HG02759 (cell line): ENCODE data around the gene STYXL1.
"Not testable (repeated sequence)": the region's sequence is repeated elsewhere in the genome, so short reads cannot be mapped to it uniquely, and the experiment has no call there.

ENCODE experiments used
- ATAC-seq: cut with Tn5 transposase; IDR thresholded peaks from one replicate; pipeline ENCODE4 v1.9.1; 2021; ENCODE audit warnings: mild to moderate bottlenecking, moderate library complexity; ENCODE audit not compliant: unreplicated experiment

The STYXL1 gene

DNA sequence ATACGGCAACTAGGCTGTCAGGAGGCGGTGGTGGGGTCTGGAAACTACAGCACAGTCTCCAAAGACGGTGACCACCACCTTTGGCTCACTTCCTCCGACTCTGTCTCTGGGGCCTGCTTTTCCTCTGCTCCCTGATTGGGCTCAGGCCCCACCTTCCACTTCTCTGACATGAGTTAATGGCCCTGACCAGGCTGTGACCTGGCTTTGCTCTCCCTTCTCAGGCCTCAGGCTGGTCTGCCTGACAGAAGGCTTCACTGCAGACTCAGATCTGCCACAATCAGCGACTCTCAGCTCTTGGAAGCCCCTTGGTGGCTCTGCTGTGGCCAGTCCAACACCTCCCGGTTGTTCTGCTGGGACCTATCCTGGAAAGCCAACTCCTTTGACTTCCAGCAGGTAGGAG, 7.7 kb downstream of the STYXL1 start:
- no peak for ATAC-seq

DNA sequence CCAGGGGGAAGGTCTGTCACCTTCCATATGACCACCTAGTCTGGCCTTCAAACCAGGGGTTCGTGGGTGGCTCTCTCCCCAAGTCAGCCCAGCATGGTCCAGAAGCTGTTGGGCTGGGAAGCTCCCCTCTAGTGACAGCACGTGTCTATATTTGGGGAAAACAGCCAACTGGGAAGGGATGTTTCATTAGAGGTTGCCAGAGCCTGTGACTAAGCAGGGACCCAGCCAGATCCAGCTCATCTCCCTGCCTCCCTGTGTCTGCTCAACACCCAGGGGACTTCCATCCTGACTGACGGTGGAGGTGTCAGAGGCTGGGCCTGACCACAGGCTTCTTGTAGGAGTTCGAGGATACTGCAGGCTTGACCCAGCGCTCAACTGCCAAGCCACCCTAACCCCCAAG, 10.5 kb downstream of the STYXL1 start:
- ATAC-seq: no peak

DNA sequence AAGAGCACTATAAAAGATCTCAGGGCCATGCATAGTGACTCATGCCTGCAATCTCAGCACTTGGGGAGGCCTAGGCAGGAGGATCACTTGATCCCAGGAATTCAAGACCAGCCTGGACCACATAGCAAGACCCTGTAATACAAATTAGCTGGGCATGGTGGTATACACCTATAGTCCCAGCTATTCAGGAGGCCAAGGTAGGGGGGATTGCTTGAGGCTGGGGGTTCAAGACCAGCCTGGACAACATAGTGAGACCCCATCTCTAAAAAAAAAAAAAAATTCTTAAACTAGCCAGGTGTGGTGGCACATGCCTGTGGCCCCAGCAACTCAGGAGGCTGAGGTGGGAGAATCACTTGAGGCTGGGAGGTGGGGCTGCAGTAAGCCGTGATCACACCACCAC, 15.8 kb downstream of the STYXL1 start:
- ATAC-seq: no peak

DNA sequence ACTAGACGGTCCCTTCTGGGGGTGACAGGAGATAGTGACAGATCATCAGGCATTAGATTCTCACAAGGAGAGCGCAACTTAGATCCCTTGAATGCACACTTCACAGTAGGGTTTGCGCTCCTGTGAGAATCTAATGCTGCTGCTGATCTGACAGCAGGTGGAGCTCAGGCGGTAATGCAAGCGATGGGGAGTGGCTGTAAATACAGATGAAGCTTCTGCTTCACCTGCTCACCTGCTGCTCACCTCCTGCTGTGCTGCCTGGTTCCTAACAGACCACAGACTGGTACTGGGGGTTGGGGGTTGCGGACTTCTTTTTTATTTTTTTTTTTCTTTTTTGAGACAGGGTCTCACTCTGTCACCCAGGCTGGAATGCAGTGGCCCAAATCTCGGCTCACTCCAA, 18.1 kb downstream of the STYXL1 start:
- not testable (repeated sequence) for ATAC-seq

DNA sequence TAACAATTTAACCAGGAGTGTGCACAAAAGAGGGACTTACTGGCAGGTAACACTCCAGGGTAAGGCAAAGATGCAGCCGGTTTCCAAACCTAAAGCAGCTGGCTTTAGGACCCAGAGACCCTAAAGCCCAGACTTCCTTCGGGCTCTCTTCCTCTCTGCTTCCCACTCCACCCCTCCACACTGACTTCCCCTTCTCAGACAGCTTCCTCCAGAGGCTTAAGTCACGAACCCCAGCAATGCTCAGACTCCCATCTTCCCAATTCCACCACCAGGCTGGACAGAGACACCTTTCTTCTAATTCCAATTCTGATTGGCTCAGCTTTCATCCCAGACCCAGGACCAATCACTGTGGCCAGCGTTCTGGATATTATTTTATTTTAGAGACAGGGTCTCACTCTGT, 24.8 kb downstream of the STYXL1 start:
- no peak for ATAC-seq

DNA sequence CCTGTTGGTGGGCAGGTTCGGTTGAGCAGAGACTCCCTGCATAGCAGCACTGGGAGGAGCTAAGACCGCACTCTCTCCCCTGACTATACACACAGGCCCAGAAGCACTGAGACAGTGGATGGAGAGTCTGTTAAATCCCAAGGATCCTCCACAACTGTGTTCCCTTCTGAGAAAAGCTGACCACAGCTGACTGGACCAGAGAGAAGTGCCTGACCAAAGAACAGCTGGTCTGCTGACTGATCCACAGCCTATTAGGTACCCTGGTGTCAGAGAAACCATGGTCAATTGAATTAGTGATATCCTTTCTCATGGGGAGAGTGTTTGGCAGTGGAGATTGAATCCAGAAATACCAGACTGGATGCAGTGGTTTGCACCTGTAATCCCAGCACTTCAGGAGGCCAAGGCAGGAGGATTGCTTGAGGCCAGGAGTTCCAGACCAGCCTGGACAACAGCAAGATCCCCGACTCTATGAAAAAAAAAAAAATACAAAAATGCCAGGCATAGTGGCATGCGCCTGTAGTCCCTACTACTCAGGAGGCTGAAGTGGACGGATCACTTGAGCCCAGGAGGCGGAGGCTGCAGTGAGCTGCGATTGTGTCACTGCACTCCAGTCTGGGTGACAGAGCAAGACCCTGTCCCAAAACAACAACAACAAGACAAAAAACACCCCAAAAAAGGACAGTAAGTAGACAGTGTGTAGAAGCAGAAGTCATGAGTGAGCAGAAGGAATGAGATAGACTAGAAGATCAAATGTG, 25.6 kb downstream of the STYXL1 start:
- no peak for ATAC-seq

DNA sequence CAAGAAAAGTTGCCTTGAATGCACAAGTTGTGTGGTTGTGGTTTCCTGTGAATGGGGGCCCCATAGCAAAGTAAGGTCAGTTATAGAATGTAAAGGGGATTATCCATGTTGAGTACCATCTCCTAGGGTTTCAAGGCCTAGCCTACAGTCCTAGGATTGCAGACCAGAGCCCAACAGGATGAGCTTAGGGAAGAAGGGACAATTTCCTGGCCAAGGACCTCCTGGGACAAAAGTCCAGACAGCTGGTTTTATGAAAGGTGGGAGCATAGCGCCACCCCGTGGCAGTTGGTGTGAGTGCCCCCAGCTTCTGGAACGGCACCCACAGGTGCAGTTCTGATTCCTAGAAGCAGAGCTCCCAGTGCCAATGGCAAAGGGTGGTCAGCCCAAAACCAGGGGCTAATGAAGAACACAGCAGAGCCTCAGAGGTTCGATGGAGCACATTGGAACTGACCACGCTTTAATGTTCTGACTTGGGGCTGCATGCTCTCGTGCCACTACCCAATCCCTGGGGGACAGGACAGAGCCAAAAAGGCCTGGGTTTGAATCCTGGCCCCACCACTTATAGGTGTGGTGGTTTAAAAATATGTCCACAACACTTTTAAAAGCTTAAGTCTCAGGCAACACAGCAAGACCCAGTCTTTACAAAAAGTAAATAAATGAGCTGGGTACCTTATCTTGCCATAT, 27.6 kb downstream of the STYXL1 start:
- ATAC-seq: no peak

DNA sequence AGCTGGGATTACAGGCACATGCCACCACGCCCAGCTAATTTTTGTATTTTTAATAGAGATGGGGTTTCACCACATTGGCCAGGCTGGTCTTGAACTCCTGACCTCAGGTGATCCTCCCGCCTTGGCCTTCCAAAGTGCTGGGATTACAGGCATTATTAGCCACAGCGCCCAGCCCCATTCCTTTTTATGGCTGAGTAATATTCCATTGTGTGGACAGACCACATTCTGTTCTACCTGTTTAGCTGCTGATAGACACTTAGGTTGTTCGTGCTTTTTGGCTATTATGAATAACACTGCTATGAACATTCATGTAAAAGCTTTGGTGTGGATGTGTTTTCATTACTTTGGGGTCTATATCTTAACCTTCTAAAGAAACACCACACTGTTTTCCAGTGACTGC, 29.3 kb downstream of the STYXL1 start:
- ATAC-seq: not testable (repeated sequence)

DNA sequence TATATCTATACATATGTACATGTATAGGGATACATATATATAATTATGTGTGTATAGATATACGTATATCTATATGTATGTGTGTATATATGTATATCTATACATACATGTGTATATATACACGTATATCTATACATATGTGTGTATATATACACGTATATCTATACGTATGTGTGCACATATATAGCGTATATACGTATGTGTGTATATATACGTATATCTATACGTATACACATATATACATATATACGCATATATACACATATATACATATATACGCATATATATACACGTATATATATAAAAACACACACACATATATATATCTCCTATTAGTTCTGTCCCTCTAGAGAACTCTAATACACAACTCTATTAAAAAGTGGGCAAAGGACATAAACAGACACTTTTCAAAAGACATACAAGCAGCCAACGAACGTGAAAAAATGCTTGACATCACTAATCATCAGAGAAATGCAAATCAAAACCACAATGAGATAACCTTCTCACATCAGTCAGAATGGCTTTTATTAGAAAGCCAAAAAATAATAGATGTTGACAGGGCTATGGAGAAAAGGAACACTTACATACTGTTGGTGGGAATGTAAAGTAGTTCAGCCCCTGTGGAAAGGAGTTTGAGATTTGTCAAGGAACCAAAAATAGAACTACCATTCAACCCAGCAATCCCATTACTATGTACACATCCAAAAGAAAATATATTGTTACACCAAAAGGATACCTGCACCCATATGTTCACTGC, 31.4 kb downstream of the STYXL1 start:
- ATAC-seq: no peak

DNA sequence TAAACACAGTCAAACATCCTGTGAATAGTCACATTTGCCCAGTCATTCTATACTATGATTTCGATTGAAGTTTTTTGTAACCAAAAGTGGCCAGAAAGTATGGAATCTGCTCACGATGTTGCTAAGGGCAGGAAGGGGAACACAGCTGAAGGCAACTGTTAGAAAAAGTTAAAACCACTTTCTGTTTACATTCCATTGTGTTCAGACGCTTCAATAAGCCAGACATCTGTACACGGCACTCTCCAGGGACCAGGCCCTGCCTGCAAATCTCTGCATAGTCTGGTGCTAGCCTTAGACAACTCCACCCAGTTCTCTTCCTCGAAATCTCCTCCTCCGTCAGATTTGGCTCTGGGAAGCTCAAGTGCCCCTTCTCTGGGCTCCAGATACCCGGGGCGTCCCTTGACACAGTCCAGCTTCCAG, 36.3 kb downstream of the STYXL1 start:
- no peak for ATAC-seq

DNA sequence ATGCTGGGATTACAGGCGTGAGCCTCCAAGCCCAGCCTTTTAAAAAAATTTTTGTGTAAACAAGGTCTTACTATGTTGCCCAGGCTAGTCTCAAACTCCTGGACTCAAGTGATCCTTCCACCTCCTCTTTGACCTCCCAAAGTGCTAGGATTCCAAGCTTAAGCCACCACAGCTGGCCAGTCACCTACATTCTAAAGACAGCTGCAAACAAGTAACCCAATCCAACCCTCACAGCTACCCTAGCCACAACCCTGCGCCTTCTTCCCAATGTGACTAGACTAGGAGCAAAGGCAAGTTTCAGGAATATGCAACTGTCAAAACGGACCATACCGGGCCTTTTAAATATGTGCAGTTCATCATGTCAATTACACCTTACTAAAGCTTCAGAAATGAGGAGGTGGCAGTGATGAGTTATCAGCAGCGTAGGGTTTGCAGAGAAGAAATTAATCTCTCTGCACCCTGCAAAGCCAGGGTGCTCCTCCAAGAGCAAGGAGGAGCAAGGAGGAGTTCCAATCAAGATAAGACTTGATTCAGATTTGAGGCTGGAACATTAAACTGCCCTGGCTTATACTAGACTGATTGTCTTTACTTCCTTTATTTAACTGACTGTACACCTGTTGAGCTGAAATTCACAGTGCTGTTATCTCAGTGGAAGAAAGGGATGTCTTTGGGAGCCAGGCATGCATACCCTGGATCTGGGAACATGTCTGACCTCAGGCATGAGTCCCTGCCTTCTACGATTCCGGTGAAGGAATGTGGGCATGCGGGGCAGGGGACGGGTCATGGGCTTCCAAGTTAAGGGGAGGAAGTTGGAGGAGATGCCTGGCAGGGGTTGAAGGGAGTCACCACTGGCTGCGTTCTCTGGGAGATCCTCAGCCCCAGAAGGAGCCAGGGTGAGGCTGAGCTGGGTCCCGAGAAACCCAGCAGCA, 37.9 kb downstream of the STYXL1 start:
- no peak for ATAC-seq

DNA sequence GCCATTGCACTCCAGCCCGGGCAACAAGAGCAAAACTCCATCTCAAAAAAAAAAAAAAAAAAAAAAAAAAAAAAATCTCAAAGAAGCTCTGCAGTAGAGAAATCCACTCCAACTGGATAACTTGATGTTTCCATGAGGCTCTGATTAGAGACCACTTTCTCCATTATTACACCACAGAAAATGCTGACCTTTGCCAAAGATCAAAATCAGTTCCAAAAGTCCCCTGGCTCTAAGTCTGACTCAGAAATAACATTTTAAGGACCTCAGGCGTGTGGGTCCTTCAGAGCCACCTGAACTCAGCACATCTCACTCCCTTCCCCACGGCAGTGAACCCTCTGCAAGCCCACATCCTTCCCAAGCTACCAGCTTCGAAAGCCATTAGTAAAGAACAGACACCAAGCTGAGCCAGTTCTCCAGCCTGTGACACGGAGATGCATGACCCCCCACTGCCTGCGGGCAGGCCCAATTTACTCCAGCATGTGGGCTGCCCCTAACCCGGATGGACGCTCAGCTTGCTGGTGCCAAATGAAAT, 39.6 kb downstream of the STYXL1 start:
- no peak for ATAC-seq

DNA sequence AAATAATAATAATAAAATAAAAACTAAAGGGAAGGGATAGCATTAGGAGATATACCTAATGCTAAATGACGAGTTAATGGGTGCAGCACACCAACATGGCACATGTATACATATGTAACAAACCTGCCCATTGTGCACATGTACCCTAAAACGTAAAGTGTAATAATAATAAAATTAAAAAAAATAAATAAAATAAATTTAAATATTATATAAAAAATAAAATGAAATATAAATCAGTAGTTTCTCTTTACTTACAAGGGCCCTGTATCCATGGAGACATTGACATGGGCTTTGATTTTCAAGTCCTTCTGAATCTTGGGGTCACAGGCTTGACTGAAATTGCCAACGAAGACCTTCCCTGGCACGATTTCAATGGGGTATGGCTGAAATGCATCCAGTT, 42.8 kb downstream of the STYXL1 start:
- not testable (repeated sequence) for ATAC-seq

DNA sequence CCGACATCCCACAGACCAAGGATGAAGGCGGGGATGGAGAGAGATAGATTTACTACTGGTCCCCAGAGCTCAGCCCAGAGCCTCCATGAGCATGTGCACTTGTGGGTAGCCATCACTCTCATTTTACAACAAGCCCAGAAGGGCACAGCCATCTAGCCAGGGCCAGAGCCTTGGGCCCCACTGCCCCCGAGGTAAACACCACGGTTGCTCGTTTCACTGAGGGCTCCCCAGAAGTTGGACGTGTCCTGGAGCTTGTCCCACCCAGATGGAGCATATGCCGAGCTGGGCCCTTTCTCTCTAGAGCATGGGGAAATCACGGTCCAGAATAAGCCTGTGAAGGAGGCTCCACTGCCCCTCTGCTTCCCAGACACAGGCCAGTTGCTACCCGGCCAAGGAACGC, 44.4 kb downstream of the STYXL1 start:
- no peak for ATAC-seq

DNA sequence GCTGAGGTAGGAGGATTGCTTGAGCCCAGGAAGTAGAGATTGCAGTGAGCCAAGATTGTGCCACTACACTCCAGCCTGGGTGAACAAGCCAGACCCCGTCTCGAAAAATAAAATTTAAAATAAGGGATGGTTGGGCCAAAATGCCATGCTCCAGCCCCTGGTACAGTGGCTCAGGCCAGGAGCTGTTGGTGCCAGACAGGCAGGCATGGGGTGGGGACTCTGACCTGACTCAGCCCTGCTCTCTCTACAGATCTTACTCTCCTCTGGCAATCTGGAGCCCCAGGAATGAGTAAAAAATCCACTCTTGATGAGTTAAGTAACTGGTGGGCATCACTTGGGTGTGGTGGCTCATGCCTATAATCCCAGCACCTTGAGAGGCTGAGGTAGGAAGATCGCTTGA, 45.0 kb downstream of the STYXL1 start:
- no peak for ATAC-seq

DNA sequence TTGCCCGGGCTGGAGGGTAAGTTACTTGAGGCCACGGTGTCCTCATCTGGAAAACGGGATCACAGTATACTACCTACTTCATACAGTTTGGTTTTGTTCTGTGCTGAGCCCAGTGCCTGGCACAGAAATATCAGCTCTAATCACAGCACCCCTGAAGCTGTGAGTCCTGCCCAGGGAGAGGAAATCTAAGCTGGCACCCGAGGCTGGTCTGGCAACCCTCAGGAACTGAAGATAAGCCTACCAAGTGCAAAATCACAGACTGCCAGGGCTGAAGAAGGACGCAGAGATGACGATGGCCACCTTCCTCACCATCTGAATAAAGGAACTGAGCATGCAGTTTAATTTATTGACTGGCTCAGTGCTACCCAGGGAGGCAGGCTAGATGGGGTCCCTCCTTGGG, 45.7 kb downstream of the STYXL1 start:
- ATAC-seq: no peak

DNA sequence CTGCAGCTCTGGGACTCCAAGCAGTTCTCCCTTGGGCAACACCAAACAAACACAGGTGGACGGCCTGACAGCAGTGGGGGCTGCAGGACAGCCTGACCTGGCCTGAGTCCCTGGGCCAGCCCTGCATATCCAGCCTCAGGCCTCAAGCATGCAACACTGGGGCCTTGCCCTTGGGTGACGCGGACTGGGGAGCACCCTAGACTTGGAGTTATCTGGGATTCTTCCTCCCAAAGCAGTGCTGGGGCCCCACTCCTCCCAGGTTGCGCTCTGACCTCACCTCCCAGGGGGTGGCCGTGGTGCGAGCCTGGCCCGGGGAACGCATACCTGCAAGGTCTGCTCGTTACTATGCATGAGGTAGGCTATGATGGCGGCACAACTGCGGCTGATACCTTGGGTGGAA, 47.2 kb downstream of the STYXL1 start:
- ATAC-seq: no peak

DNA sequence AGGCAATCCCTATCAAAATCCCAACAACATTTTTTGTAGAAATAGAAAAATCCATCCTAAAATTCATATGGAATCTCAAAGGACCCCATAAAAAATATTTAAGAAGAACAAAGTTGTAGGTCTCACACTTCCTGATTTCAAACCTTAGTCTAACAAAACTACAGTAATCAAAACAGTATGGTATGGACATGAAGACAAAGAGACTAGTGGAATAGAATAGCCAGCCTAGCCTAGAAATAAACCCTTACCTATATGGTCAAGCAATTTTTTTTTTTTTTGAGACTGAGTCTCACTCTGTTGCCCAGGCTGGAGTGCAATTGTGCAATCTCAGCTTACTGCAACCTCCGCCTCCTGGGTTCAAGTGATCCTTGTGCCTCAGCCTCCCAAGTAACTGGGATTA, 49.8 kb downstream of the STYXL1 start:
- ATAC-seq: no peak

DNA sequence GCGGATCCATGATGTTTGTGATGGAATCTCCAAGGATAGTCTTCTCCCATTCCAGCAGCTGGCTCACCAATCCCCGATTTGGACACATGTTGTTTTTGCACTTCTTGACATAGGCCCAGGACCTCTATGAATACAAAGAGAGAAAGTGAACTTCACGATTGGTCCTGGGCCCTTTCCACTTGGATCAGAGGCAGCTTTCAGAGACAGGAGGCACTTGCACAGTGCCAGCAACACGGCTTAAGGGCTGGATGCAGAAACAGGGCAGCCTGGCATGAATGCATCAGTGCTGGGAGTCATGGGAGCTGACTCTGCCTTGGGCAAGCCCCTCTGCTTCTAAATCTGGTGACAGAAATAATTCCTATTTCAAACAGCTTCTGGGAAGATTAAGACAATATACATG, 51.3 kb downstream of the STYXL1 start:
- no peak for ATAC-seq

DNA sequence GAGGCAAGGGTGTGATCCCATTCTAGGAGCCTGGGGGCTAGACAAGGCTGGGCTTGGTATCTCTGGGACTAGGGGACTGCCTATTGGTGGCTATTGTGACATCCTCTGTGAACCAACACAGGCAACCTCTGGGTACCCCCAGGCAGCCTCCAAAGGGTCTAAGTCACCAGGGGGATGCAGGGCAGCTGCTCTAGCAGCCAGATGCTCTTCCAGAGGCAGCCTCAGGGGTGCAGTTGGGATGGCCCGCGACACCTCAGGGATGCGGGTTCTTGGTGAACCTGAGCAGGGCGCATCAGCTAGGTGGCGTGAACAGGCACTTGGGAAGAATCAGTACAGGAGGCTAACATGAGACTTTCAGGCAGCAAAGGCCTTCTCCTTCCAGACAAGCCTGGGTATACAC, 51.8 kb downstream of the STYXL1 start:
- ATAC-seq: no peak

DNA sequence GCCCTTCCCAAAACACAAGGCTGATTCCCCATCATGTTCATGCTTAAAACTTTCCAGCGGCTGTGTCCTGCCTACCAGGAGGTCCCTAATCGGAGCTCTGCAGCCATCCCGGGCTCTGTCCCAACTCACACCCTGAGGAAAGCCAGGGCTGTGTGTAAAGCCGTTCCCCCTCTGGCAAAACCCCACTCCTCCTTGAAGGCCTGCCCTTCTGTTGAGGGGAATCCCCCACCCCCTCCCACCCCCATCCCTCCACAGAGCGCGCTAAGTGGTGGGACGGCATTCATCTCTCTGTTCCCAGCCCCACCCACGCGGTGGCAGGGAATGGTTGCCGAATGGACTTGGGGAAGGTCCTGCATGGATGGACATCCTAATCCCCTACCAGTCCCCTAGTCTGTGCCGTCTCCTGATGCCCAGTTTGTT, 52.7 kb downstream of the STYXL1 start:
- ATAC-seq: no peak
